ENCODE measurements around the gene FRMD4A. TPM values are rescaled to one million over a fixed set of nuclear protein-coding genes. Genes with fewer than 3 reads are reported as not detected.

Gene FRMD4A
- total RNA-seq, 1 donor from 2014 or later, result 23.7 TPM

DNA sequence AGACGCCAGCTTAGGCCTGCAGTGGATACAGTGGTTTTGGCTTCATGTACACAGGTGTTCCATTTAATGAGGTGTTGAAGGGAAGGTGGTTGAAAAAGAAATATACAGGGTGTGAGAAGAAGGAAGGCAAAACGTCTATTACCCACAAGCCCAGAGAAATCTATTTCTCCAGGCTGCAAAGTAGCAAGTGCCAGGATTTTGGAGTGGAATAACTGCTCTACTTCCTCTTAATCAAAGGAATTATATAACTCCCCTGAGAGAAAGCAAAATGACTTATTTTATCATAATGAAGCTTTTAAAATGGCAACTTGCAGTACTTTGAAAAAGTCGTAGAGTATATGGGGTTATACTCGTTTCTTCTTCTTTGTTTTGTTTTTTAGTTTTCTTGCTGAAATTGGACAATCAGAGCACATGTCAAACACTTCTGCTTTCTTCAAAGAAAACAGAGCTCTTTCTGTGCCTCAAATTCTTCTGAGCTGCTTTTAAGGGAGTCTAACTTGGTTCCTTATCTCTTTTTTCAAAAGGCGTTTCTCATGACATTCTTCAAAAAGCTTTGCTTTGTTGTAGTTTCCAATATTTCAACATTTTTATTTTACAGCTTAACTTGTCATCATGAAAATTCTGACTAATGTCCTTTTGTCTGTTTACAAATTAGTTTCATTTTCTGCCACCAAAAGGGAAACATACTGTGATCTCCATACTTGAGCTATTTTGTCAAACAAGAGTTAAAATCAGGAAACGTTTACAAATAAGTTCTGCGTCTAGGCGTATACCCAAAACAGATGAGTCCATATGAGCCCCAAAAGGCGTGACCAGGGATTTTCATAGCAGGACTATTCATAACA is 289.7 kb downstream of the FRMD4A start:
- intact Hi-C loops (cut with DNase I), result no loop called here
- no peak for DNase-seq (ENCODE audit: low spot score)

DNA sequence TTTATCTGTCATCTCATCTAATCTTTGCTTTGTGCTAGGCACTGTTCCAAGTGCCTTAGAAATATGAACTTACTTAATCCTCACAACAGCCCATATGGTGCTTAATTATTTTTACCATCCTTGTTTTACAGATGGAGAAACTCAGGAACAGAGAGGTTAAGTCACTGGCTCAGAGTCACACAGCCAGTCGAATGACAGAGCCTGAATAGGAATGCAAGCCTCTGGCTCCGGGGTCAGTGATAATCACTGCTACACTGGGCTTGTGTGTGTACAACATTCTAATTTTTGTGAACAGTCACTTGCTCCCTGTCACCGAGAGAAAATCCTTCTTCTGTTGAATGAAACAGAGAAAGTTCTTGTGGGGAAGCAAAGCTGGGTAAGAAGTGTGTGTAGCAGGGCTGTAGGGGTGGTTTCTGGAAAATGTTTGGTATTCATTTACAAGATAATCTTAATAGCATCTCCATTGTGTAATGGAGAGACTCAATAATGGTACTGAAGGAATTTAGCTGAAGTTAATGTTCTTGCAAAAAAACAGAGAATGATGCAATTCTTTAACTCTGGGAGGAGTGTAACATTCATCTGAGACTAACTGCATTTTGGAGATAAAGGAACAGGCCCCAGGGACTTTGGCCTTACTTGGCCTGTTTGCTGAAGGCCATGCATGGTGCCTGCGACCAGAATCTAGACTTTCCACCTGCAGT is 290.6 kb downstream of the FRMD4A start:
- no peak for DNase-seq (ENCODE audit: low spot score)
- intact Hi-C loops (cut with DNase I), result no loop called here

GRCh38 chr10:14036233-14036632 is 294.5 kb downstream of the FRMD4A start:
- intact Hi-C loops (cut with DNase I), result no loop called here
- DNase-seq (ENCODE audit: low spot score), result no peak

DNA sequence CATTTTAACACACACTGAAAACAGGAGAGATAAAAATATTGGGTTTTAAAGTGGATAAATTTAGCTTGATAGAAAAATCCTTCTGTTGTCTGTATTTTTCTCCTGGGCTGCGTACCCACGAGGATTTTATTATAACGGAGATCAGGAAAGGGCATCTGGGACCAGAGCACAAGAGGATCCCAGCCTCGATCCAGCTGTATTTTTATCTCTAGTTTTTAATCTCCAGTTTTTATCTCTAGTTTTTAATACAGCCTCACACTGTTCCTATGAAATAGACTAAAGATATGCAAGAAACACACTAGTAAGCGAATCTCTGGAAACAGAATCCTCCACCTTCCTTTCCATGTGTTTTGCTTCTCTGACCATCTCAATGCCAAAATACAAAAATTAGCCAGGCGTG is 295.2 kb downstream of the FRMD4A start:
- intact Hi-C loops (cut with DNase I), result no loop called here
- no peak for DNase-seq (ENCODE audit: low spot score)

- no peak for DNase-seq (ENCODE audit: low spot score)
- intact Hi-C loops (cut with DNase I), result no loop called here
Observed at GRCh38 chr10:14032406-14032998, 298.2 kb downstream of the FRMD4A start.

DNA sequence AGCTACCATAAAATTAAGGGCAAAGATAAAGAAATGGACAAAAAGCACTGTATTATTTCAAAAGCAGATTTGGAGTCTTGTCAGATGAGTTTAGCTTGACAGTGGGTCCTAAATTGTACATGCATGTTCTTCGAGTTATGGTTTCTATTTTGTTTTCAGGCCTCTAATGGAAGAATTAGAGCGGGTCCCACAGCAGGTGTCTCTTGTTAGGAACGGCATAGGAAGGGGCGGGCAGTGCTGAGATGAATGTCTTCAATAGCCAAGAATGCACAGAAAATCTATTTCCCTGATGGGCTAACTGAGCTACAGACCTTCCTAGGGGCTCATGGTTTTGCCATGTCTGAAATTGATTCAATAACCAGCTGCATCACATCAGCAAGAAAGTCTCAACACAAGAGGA is 304.4 kb downstream of the FRMD4A start:
- intact Hi-C loops (cut with DNase I), result no loop called here
- no peak for DNase-seq (ENCODE audit: low spot score)

- intact Hi-C loops (cut with DNase I), result no loop called here
- DNase-seq (ENCODE audit: low spot score), result no peak
Observed at GRCh38 chr10:14025283-14026189, 305.2 kb downstream of the FRMD4A start.

DNA sequence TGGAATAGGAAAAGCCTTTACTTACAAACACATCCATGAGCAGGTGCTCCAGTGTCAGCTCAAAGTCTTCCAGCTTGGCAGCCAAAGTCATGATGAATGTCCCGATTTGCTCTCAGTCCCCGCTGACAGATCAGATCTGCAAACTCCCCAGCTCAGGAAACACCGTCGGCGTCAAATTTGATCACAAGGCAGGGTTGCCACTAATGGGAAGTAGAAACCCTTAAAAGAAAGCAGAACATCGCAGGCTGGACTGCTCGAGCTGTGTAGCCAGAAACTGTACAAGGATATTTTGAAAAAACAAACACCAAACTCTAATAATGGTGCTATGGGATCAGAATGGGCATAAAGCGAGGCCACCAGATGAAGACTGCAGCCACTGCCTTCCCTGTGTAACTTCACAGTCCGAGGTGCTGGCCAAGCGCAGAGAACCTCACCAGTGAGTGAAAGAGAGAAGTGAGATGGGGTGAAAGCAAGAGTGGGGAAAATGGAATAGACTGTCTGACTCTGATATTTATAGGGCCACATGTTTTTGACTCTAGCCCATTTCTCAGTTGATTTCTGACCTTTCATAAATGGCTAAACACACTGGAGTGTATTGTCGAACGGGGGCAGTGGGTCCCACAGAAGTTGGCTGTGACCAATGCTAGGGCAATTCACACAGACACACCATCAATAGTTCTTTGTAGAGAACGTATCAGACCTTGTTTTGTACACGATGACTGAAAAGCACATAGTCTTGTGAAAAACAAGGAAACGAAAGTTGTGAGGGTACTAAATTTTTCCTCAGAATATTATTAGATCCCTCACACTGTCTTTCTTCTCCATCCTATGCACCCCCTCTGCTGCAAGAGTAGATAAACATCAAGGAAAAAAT is 306.2 kb downstream of the FRMD4A start:
- intact Hi-C loops (cut with DNase I), result no loop called here
- no peak for DNase-seq (ENCODE audit: low spot score)

- intact Hi-C loops (cut with DNase I), result no loop called here
- no peak for DNase-seq (ENCODE audit: low spot score)
Observed at GRCh38 chr10:14023673-14024328, 306.9 kb downstream of the FRMD4A start.

- intact Hi-C loops (cut with DNase I), result no loop called here
- DNase-seq (ENCODE audit: low spot score), result no peak
Observed at GRCh38 chr10:14022954-14023672, 307.6 kb downstream of the FRMD4A start.

GRCh38 chr10:14022052-14022451 is 308.7 kb downstream of the FRMD4A start:
- DNase-seq (ENCODE audit: low spot score), result no peak
- intact Hi-C loops (cut with DNase I), result no loop called here

GRCh38 chr10:14020037-14020664 is 310.6 kb downstream of the FRMD4A start:
- intact Hi-C loops (cut with DNase I), result no loop called here

DNA sequence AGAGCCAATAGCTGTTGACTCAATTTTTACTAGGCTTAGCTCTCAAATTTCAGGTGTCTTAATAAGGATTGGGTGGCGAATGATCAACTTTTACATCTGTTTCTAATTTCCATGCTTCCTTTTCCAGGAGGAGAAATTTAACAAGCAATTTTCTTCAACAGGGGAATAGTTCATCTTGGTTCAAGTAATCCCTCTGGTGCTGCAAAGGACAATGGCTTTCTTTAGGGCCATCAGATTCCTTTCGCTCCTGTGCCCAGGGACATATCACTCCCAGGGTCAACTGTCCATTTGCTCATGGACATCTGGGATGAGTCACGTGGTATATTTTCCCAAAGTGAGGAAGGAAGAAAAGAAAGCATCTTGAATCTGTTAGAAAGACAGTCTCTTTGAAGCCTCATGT is 313.3 kb downstream of the FRMD4A start:
- intact Hi-C loops (cut with DNase I), result no loop called here
- DNase-seq (ENCODE audit: low spot score), result no peak

More at GRCh38 chr10:14020037-14020664, 310.6 kb downstream of the FRMD4A start:
- no peak for DNase-seq (ENCODE audit: low spot score)

DNA sequence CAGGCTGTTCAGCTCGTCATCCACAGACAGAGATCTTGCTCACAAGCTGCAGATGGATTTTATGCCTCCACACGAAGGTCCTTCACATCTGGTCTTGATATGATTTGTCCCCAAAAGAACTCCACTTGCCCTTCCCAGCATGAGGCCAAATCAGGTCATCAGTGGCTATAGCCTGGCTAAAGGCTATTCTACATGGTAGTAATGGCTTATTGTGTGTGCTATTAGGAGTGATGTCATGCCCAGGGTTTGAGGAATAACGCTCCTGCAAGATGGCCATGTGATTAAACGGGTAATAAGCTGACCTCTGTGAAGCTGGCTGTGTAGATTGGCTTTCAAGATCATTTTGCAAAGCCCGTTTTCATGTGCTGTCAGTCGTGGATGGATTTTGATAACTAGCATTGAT is 313.8 kb downstream of the FRMD4A start:
- no peak for DNase-seq (ENCODE audit: low spot score)
- intact Hi-C loops (cut with DNase I), result no loop called here

DNA sequence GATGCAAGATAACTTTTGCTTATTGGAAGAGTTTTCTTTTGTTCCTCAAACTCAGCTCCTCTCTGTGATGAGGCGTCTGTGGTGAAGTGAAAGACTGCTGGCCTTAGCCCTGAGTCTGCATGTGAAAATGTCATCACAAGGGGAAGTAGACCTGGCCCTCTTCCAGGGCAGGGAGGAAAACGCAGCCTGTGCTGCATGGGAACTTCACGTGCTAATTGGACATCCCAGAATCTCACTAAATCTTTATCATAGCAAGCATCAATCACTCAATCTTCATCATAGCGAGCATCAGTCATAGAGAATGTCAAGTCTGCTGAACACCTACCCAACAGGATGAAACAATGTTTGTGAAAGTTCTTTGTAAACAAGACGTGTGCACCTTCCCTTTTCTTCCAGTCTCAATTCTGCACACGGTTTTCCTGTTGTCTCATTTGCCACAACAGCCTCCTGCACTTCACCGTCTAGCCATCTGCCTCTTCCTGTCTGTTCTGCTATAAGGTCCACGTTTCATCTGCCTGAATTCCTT is 314.6 kb downstream of the FRMD4A start:
- peak; percentile 82 for DNase-seq (ENCODE audit: low spot score)
- intact Hi-C loops (cut with DNase I), result no loop called here

DNA sequence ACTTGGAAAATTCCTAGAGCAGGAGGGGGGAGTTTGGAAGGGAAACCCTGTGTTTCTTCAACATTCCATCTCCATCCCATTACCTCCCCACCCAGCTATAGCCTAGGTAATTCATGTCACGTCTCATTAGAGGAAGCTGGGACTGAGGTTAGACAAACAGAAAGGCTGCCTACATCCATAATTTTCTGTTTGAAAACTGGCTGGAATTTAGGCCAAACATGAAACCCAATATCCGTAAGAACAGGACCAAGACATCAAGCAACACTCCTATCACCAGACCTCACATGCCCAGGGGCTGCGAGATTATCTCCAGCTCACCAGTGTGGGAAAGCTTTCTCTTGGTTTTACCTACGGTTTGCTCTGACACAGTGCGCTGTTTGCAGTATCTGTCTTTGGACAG is 316.3 kb downstream of the FRMD4A start:
- intact Hi-C loops (cut with DNase I), result no loop called here
- no peak for DNase-seq (ENCODE audit: low spot score)

All from cardiac septum (tissue), 1 donor.